HG03558 (cell line): Measurements from ENCODE around the gene PLEKHM1.
"Not testable (repeated sequence)": the region's sequence is repeated elsewhere in the genome, so short reads cannot be mapped to it uniquely, and the experiment has no call there.

Source experiments
- ATAC-seq: cut with Tn5 transposase; IDR thresholded peaks from one replicate; pipeline ENCODE4 v1.9.1; 2021; ENCODE audit warnings: moderate number of reproducible peaks; ENCODE audit not compliant: unreplicated experiment; ENCODE audit errors: extremely low read depth

Gene PLEKHM1

GRCh38 chr17:45490615-45491433 is at the start of gene PLEKHM1:
Gene PLEKHM1, minus strand, starts transcription at chr17:45490721. Its CDS starts 8,237 bp downstream, at chr17:45482484.
- not testable (repeated sequence) for ATAC-seq

- not testable (repeated sequence) for ATAC-seq
Measured at GRCh38 chr17:45538168-45538567, 47.6 kb upstream of the PLEKHM1 start.

- not testable (repeated sequence) for ATAC-seq
Measured at GRCh38 chr17:45506072-45506471, 15.6 kb upstream of the PLEKHM1 start.

- ATAC-seq: not testable (repeated sequence)
Measured at GRCh38 chr17:45505183-45505582, 14.7 kb upstream of the PLEKHM1 start.

GRCh38 chr17:45501092-45501707 is 10.7 kb upstream of the PLEKHM1 start:
- ATAC-seq: not testable (repeated sequence)

- ATAC-seq: not testable (repeated sequence)
Measured at GRCh38 chr17:45500478-45500877, 10.0 kb upstream of the PLEKHM1 start.

- not testable (repeated sequence) for ATAC-seq
Measured at GRCh38 chr17:45499208-45499607, 8.7 kb upstream of the PLEKHM1 start.

- not testable (repeated sequence) for ATAC-seq
Measured at GRCh38 chr17:45498377-45498776, 7.9 kb upstream of the PLEKHM1 start.

- not testable (repeated sequence) for ATAC-seq
Measured at GRCh38 chr17:45497449-45497848, 6.9 kb upstream of the PLEKHM1 start.

- not testable (repeated sequence) for ATAC-seq
Measured at GRCh38 chr17:45496507-45496906, 6.0 kb upstream of the PLEKHM1 start.

GRCh38 chr17:45494556-45494955 is 4.0 kb upstream of the PLEKHM1 start:
- not testable (repeated sequence) for ATAC-seq

- ATAC-seq: not testable (repeated sequence)
Measured at GRCh38 chr17:45492156-45492555, 1.6 kb upstream of the PLEKHM1 start.

GRCh38 chr17:45490198-45490597 is 323 bp downstream of the PLEKHM1 start:
- ATAC-seq: not testable (repeated sequence)

GRCh38 chr17:45487704-45488103 is 2.8 kb downstream of the PLEKHM1 start:
- ATAC-seq: not testable (repeated sequence)

GRCh38 chr17:45483591-45484216 is 6.8 kb downstream of the PLEKHM1 start:
- not testable (repeated sequence) for ATAC-seq

- ATAC-seq: not testable (repeated sequence)
Measured at GRCh38 chr17:45483177-45483576, 7.3 kb downstream of the PLEKHM1 start.

- ATAC-seq: not testable (repeated sequence)
Measured at GRCh38 chr17:45482317-45482716, 8.2 kb downstream of the PLEKHM1 start.

- not testable (repeated sequence) for ATAC-seq
Measured at GRCh38 chr17:45475436-45475835, 15.1 kb downstream of the PLEKHM1 start.

- not testable (repeated sequence) for ATAC-seq
Measured at GRCh38 chr17:45472249-45472648, 18.3 kb downstream of the PLEKHM1 start.

- ATAC-seq: not testable (repeated sequence)
Measured at GRCh38 chr17:45469204-45469563, 21.3 kb downstream of the PLEKHM1 start.
